GM18505 (cell line): ENCODE data around the gene SGF29.
A peak's percentile ranks its signal among the peaks of the same experiment; 100 is the strongest.
"Not testable (repeated sequence)": the region's sequence is repeated elsewhere in the genome, so short reads cannot be mapped to it uniquely, and the experiment has no call there.

Source experiments
- ATAC-seq: cut with Tn5 transposase; IDR thresholded peaks from one replicate; pipeline ENCODE4 v1.9.1; 2021; ENCODE audit not compliant: unreplicated experiment
- POLR2A ChIP-seq: IDR thresholded peaks from 4 replicates; pipeline ENCODE4 v1.6.1; 2011; ENCODE audit warnings: borderline replicate concordance; ENCODE audit not compliant: insufficient read depth, insufficient read length; ENCODE audit errors: extremely low read depth

Gene SGF29

GRCh38 chr16:28543072-28543471 is 10.6 kb upstream of the SGF29 start:
- TF ChIP-seq POLR2A, result no peak
- ATAC-seq, result no peak

DNA sequence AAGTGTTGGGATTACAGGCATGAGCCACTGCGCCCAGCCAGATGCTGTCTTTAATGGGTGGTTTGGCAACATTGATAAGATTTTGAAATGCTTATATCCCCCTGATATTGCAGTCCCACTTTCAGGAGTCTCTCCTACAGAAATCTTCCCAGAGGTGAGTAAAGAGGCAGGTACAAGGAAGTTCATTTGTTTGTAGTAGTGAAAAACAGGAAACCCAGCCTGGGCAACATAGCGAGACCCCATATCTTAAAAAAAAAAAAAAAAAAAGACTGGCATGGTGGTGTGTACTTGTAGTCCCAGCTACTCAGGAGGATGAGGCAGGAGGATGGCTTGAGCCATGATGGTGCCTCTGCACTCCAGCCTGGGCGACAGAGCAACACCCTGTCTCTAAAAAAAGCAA is 8.7 kb upstream of the SGF29 start:
- TF ChIP-seq POLR2A, result no peak
- no peak for ATAC-seq

DNA sequence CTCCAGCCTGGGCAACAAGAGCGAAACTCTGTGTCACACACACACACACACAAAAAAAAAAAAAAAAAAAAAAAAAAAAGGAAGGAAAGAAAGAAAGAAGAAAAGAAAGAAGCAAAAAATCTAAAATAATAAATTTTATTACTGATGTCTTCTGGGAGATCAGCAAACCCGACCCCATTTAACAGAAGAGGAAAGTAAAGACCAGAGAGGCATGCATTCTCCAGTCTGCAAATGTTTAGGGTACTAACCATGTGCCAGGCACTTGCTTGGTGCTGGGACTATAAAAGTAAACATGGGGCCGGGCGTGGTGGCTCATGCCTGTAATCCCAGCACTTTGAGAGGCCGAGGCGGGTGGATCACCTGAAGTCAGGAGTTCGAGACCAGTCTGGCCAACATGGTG is 7.8 kb upstream of the SGF29 start:
- not testable (repeated sequence) for ATAC-seq

DNA sequence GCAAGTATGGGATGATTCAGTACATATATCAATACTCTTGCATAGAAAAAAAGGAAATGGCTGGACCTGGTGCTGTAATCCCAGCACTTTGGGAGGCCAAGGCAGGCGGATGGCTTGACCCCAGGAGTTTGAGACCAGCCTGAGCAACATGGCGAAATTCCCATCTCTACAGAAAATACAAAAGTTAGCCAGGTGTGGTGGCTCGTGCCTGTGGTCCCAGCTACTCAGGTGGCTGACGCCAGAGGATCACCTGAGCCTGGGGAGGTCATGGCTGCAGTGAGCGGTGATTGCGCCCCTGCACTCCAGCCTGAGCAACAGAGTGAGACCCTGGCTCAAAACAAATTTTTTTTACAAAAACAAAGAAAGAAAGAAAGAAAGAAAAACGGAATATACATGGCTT is 7.1 kb upstream of the SGF29 start:
- no peak for ATAC-seq
- TF ChIP-seq POLR2A, result no peak

DNA sequence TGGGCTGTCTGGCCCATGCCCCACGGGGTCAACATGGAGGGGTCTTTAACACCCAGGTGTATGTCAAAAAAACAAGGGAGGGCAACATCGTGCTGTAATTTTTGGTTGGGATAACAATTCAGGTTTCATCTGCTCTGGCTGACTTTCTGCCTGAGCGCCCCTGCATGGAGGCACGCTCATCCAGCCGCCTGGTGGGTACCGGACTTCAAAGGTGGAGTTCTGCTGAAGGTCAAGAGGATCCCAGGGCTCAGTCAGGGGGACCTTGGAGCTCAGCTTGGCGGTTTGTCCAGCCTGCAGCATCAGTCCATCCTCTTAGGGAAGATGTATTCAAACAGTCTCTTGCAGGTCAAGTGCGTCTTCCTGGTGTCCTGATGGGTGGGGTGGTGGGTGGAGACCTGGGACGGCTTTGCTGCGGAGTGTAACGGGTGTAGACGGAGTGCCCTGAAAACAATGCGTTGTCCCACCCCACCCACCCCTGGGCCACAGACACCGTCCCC is 5.4 kb upstream of the SGF29 start:
- no peak for ATAC-seq
- no peak for TF ChIP-seq POLR2A

- TF ChIP-seq POLR2A, result no peak
- ATAC-seq, result no peak
Observed at GRCh38 chr16:28549301-28549899, 4.3 kb upstream of the SGF29 start.

DNA sequence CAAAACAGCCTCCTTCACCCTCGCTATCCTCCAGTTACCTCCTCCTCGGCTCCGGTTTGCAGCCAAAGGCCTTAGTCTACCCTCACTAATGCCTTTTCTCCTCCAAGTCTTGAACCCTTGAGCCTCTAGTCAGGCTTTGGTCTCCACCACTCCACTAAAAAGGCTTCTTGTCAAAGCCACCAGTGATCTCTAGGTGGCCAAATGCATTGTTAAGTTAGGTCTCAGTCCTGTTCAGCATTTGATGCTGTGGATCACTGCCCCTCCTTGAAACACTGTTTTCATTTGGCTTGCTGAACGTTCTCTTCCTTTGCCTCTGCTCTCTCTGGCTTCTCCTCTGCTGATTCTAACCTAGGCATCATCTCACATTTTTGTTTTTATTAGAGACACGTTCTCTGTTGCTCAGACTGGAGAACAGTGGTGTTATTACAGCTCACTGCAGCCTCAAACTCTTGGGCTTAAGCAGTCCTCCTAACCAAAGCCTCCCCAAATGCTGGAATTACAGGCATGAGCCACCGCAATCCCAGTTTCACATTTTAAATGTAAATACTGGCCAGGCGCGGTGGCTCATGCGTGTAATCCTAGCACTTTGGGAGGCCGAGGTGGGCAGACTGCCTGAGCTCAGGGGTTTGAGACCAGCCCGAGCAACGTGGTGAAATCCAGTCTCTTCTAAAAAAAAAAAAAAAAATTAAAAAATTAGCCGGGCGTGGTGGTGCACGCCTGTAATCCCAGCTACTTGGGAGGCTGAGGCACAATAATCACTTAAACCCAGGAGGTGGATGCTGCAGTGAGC is 1.1 kb downstream of the SGF29 start:
- peak; percentile 3 for ATAC-seq
- TF ChIP-seq POLR2A, result no peak

- no peak for TF ChIP-seq POLR2A
- ATAC-seq, result no peak
Observed at GRCh38 chr16:28555561-28555960, 1.8 kb downstream of the SGF29 start.

DNA sequence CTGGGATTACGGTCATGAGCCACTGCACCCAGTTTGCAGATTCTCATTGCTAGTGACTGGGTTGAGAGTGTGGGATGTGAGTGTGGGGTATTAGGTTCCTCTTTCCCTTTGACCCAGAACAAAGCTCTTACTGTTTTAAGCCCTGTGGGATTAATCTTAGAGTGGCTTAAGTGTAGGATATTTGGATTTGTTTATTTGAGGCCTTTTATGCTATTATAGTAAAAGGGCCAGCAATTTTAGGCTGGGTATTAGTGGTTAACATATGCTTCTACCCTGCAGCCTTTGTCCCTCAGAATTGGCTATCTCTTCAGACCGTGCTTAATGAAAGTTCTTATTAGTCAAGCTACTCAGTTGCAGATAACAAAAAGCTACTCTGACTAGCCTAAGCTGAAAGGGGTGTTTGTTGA is 3.2 kb downstream of the SGF29 start:
- TF ChIP-seq POLR2A, result no peak
- ATAC-seq, result no peak

- no peak for ATAC-seq
- TF ChIP-seq POLR2A, result no peak
Observed at GRCh38 chr16:28558456-28558855, 4.7 kb downstream of the SGF29 start.

- ATAC-seq, result no peak
- no peak for TF ChIP-seq POLR2A
Observed at GRCh38 chr16:28561557-28562187, 8.0 kb downstream of the SGF29 start.

- ATAC-seq, result no peak
- TF ChIP-seq POLR2A, result no peak
Observed at GRCh38 chr16:28562199-28562598, 8.5 kb downstream of the SGF29 start.

DNA sequence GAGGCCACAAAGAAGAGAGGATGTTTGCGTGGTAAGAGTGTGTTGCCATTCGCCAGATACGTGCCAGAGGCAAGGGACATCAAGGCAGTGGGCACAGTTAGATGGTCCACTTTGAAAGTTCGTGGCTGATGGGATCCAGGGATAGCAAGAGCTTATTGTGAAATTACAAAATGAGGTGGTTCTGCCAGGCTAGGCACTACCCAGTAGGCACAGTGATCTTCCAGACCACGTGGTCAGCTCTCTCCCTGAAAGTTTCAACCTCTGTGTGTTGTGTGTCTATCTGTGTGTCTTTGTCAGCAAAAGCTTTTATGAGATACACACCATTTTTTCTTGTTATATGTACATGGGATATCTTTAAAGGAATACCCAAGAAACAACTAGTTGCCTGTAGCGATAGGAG is 9.5 kb downstream of the SGF29 start:
- TF ChIP-seq POLR2A, result no peak
- ATAC-seq, result no peak

DNA sequence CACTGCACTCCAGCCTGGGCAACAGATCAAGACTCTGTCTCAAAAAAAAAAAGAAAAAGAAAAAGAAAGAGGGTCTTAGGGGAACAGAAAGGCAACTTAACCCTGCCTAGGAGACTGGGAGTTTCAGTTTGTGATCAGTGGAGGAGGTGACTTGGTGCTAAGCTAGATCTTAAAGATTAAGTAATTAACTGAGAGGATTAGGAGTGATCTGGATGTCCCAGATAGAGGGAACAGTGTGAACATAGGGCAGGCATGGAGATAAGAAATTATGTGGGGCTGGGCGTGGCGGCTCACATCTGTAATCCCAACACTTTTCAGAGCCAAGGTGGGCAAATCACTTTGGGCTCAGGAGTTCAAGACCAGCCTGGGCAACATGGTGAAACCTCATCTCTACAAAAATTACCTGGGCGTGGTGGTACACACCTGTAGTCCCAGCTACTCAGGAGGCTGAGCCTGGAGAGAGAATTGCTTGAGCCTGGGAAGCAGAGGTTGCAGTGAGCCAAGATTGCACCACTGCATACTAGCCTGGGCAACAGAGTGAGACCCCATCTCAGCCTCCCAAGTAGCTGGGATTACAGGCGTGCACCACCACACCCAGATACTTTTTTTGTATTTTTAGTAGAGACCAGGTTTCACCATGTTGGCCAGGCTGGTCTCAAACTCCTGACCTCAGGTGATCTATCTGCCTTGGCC is 12.7 kb downstream of the SGF29 start:
- not testable (repeated sequence) for ATAC-seq

DNA sequence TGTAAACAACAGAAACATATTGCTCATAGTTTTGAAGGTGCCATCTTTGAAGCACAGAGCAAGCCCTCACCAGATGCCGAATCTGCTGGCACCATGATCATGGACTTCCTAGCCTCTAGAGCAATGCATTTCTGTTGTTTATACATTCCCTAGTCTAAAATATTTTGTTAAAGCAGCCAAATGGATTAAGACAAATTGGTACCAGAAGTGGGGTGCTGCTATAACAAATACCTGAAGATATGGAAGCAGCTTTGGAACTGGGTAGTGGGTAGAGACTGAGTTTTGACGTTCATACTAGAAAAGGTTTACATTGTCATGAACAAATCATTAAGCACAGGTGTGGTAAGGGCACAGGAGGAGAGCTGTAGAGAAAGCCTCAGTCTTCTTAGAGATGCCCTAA is 13.6 kb downstream of the SGF29 start:
- no peak for TF ChIP-seq POLR2A
- no peak for ATAC-seq
